HG03439 (cell line): Measurements from ENCODE around the gene C1QTNF3.
"Not testable (repeated sequence)": the region's sequence is repeated elsewhere in the genome, so short reads cannot be mapped to it uniquely, and the experiment has no call there.

ENCODE experiments used
- ATAC-seq: cut with Tn5 transposase; IDR thresholded peaks from one replicate; pipeline ENCODE4 v1.9.1; 2021; ENCODE audit warnings: mild to moderate bottlenecking, moderate library complexity; ENCODE audit not compliant: unreplicated experiment

Gene C1QTNF3

DNA sequence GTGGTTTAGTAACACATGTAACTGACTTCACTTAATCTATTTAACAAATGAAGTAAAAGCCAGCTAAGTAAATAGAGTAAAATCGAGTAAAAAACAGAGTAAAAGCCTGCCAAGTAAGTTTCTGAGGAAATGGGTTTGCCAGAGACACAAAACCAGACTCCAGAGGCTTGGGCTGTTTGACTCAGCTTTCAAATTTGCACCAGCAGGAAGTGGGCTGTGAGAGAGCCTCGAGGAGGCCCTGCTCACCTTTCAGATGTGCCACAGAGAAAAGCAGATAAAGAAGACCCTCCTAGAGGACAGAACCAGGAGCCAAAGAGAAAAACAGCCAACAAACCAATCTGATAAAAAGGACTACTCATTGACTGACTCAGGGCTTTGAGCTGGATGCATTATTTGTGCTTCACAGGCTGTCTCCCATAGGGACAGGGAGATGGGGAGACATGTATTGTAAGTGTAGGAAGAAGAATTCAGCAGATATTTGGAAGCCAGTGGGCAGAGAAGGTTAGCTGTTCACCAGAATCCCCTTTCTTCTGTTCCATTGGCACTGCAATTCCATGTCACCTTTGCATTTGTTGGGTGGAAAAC lies 20.8 kb downstream of the C1QTNF3 start:
- ATAC-seq: no peak

DNA sequence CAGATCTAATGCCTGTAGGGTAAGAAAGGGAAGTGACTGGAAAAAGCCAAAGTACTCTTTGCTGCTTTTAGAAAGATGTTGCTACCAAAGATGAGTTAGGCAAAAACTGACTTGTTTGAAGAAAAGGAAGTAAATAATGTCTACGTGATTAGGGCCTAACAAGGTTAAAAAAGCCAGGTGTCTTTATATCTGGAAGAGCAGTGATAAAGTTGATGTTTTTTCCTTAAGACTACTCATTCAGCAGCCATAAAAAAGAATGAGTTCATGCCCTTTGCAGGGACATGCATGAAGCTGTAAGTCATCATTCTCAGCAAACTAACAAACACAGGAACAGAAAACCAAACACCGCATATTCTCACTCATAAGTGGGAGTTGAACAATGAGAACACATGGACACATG lies 21.7 kb downstream of the C1QTNF3 start:
- no peak for ATAC-seq

DNA sequence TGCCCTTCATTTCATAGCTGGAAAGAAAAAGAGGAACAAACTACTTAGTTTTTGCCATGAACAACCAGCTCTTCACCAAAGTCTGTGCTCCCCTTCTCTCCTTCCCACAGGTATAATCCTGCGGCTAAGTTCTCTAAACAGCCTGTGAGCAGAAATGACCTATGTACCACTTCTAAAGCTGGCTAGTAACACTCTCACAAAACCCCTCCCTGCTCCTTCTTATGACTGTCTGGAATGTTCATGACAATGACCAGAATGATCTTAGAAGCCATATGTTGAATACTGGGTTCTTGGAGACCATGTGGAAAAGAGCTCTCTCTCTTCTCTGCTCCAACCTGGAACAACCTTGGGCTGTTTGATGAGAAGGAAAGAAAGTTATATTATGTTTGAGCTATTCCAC lies 22.3 kb downstream of the C1QTNF3 start:
- no peak for ATAC-seq

DNA sequence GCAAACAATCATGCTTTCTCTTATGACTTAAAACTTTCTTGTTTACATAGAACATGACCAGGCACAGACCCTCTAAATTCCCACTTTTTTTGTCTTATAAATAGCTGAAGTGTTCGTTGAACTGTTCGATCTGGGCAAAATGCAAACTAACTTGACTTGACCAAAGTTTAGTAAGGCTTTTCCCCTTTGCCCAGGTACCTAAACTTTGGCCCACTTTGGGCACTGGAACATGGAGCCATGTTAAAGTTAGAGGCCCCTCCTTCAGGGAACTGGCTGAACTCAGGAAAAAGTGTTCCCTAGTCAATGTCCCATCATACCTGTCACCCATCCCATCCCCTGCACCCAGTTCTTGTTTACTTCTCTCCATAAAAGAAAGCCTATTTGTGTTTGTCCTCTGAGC lies 25.8 kb downstream of the C1QTNF3 start:
- no peak for ATAC-seq

DNA sequence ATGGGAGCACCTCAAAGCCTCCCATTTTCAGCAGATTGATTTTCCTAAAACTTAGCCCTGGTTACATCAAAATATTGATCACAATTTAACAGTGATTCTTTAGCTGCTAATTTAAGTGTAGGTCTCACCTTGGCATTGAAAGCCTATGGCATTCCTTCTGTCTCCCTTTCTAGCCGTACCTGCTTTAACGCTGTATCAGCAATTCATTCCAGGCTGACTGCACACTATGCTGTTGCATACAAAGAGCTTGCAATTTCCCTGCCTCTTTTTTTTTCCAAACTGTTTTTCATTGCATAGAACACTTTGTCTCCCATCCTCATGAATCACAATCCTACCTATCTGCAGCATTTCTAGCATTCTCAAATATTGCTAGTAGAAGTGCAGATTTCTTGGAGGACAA lies 26.3 kb downstream of the C1QTNF3 start:
- ATAC-seq: no peak

DNA sequence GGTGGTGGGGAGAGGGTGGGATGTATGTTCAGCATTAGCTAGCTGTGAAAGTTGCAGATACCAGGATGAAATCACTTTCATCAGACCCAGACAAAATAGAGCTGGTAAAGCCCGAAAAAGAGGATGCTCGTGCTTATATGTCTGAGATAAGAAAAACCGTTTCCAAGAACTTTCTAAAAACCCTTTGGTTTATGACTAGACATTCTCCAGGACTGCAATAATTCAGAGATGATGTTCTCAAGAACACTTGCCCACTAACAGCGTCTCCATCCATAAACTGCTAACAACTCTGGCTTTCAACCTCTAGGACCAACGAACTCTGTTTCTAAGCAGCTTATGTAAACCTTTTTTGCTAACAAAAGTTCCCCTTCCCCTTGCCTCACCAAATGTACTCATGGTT lies 26.8 kb downstream of the C1QTNF3 start:
- no peak for ATAC-seq

DNA sequence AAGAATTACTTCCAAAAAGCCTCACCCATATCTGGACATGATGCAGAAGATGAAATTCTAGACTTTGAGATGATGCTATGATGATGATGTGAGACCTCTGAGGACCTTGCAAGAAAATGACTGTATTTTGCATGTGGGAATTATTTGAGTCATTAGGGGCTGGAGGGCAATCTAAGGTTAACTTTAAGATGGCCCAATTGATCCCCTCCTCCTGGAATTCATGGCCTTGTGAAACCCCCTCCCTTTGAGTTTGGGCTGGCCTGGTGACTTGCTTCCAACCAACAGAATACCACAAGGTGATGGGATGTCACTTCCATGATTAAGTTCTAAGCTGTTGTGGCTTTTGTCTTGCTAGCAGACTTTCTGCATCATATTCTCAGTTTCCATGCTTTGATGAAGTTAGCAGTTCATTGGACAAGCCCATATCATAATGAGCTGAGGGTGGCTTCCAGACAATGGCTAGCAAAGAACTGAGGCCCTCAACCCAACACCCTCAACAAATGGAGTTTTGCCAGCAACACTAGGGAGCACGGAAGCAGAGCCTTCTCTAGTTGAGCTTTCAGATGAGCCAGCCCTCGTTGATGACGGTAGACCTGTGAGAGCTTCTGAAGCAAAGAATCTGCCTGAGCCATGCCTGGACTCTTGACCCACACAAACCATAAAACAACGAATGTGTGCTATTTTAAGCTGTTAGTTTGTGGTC lies 27.7 kb downstream of the C1QTNF3 start:
- ATAC-seq: no peak

DNA sequence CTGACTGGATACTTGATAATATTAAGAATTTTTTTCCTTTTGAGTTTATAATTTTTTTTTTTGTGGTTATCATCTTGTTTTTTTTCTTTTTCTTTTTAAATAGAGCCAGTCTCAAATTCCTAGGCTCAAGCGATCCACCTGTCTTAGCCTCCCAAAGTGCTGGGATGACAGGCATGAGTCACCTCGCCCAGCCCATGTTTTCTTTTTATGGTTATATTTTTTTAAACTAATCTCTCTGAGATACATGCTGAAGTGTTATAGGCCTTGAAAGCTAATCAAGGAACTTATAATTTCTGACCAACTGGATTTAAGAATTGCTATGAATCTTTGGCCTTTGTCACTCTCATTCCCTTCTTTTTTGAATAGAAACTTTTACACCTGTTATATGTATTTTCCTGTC lies 28.4 kb downstream of the C1QTNF3 start:
- no peak for ATAC-seq

DNA sequence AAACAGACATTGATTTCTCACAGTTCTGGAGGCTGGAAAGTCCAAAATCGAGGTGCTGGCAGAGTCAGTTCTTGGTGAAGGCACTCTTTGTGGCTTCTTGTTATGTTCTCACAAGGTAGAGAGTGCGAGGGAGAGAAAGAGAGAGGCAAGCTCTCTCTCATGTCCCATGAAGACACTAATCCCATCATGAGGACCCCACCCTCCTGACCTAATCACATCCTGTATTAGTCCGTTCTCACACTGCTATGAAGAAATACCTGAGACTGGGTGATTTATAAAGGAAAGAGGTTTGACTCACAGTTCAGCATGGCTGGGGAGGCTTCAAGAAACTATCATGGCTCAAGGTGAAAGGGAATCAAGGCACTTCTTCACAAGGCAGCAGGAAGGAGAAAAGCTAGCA lies 29.5 kb downstream of the C1QTNF3 start:
- no peak for ATAC-seq

DNA sequence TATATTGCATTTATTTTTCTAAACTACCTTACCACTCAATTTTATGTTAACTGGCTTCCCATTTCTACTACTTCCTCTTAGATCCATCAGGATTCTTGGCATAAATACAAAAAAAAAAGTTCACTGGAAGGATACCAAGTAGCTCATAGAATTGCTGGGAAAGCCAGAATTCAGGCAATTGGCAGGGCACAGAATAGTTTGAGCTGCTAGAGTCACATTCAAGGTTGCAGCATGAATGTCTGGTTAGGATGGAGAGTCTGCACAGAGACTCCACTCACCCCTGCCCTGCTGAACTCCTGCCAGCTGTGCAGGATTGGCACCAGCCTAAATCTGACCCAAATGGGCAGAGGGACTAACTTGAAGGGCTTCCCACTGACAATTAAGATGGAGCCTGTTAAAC lies 30.2 kb downstream of the C1QTNF3 start:
- no peak for ATAC-seq

DNA sequence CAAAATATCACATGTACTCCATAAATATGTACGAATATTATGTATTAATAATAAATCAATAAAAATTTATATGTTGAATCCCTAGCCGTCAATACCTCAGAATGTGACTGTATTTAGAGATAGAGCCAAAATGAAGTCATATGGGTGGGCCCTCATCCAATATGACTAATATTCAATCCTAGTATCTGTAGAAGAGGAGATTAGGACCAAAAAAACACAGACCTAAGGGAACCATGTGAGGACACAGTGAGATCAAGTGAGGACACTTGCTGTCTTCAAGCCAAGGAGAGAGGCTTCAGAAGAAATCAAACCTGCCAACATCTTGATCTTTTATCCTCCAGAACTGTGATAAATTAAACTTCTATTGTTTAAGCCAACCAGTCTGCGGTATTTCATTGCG lies 31.5 kb downstream of the C1QTNF3 start:
- ATAC-seq: no peak

DNA sequence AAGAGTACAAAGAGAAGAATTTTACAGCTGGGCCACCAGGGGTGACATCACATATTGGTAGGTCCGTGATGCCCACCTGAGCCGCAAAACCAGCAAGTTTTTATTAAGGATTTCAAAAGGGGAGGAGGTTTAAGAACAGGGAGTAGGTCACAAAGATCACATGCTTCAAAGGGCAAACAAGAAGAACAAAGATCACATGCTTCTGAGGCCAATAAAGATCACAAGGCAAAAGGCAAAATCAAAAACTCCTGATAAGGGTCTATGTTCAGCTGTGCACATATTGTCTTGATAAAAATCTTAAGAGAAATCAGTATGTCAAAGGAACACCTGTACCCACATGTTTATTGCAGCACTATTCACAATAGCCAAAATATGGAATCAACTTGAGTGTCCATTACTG lies 32.9 kb downstream of the C1QTNF3 start:
- ATAC-seq: not testable (repeated sequence)

DNA sequence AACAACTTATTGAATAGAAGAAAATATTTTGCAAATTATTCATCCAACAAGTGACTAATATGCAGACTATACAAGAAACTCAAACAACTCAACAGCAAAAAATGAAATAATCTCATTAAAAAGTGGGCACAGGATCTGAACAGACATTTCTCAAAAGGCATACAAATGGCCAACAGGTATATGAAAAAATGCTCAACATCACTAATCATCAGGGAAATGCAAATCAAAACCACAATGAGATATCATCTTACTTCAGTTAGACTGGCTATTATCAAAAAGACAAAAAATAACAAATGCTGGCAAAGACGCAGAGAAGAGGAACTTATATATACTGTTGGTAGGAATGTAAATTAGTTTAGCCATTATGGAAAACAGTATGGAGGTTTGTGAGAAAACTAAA lies 33.4 kb downstream of the C1QTNF3 start:
- no peak for ATAC-seq

DNA sequence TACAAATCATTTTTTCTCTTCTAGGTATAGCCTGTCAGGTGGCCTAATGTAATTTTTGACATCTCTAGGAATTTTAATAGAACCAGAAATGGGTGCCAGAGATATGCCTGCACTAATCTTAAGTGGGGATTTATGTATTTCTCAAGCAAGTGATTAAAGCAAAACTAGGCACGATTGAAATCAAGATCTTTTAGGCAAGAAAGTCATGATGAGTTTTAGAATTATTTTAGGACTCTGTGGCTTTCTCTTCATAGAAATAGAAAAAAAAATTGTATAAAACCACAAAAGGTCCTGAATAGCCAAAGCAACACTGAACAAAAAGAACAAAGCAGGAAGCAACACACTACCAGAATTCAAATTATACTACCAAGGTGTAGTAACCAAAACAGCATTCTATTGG lies 34.2 kb downstream of the C1QTNF3 start:
- no peak for ATAC-seq

DNA sequence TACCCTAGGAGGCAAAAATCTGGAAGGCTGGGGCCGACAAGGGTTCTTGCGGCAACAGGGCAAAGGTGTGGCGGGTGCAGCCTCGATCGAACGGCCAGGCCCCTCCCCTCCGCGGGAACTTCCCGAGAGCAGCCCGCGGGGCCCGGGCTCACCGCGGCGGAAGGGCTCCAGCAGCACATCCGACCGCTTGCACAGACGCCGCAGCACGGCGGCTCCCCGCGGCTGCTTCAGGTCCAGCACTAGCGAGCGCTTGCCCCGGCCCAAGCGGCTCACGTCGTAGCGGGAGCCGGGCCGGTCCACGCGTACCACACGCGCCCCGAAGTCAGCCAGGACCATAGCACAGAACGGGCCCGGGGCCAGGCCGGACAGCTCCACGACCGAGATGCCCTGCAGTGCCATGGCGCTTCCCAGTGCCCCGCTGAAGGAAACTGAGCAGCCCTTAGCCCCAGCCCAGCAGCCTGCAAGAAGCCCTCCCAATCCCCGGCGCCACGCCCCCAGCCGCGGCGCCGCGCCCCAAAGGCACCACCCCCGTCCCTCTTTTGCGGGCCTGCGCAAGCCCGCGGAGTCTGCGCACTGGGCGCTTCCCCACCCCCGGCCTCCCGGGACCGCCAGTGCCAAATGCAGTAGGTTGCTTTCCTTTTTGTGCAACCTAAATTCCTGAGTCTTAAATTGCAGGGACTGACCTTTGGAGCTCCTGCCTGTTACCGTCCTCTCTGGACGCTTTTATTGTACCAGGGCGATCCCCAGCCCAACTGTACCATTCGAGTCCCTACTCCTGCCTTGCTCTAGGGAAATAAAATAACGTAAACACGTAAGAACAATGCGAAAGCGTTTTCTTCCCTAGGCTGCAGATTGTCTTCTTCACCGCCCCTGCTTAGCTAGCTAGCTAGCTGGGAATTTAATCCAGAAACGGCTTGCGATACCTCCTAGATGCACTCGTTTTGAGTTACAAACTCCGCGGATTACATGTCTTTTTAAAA lies 35.1 kb downstream of the C1QTNF3 start, which contains the start of gene AMACR:
TSS of gene AMACR (minus strand) at position 430 of the 980 bp plus-strand sequence. CDS start at position 399, 31 bp downstream.
- ATAC-seq: peak; percentile 94

DNA sequence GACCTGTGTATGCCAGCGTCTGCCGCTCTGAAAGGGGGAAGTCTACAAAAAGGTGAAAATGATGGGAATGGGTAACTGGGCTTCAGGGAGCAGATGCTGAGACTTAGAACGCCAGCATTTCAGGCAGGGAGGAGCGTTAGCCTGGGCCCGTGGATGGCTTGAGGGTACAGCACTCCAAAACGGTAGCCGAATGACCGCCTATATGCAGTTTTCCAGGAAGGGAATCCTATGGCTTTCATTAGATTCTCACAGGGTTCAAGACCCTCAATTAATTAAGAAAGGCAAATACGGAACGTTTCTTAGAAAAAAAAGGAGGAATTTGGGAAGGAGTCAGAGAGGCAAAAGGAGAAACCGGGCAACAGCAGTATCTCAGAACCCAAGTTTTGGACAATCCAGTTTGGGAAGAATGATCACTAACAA lies 35.8 kb downstream of the C1QTNF3 start:
- ATAC-seq: no peak

DNA sequence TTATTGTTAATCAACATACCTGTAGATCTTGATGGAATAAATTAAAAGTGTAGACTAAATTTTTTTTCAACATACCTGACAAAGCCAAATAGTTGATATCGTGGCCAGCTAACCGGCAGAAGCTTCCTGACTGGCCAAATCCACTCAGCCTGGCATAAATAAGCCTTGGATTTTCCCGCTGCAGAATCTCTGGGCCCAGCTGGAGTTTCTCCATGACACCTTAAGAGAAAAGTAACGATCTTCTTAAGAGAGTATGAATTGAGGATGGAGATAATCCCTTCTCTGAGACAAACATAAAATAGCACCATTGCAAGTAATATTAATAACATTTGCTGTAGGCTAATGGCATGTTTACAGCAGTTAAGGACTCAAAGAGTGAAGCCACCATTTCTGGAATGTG lies 37.3 kb downstream of the C1QTNF3 start:
- ATAC-seq: no peak

DNA sequence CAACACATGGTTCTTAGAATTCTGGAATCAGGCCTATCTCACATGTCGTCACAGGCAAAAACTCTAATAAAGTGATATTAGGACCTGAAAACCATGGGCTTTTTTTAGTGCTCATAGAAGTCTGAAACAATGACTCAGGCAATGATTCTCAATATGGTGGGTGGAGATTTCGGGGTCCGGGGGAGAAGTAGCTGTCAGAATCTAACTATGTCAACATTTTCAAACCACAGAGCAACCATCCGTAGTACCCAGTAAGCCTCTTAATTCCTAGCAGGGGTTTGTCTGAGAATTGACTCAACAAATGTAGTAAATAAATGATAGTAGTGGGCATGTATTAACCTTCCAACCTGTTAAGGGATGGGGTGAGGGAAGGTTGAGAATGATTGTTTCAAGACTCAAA lies 37.8 kb downstream of the C1QTNF3 start:
- ATAC-seq: no peak

DNA sequence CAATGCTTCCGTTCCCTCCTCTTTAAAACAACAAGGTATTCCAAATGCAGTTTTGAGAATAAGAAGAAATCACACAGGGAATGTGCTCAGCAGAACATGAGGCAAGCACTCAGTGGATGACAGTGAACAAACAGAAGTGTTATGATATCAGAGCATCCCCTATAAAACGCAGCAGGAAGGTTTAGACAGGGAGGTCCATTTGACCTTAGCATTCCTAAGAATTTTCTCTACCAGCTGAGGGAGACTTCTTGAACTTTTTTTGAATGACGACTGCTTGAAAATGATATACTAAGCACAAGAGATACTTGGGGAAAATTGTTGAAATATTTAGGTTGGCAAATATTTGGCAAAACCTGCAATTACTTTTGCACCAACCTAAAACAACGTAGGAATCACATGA lies 39.1 kb downstream of the C1QTNF3 start:
- ATAC-seq: no peak

DNA sequence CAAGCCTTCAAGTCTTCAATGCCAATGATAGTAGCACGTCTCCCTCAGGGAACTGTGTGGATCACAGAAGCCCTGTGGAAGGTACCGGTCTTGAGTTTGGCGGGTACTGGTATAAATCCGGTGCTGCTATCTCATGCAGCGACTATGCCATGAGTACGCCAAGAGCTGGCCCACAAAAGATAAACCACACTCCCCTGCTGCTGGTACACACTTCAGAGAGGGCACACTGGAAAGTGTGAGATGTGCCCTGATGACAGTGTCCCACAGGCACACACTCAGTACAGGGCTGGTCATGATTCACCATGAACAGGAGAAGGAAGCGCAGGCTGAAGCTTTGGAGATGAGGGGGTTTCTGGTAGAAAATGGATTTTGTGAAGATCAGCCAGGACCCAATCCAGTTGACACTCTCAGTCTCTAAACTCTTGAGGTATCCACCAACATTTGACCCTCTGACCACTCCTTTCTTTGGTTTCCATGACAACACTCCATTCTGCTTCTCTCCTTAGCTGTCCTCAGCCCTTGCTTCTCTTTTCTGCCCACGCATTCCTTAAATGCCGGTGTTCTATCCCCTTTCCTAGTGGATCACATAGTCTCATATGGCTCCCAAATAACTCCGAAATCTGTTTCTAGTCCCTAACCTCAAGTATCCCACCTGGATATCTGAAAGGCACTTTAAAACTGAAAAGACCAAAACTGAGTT lies 40.2 kb downstream of the C1QTNF3 start:
- no peak for ATAC-seq

DNA sequence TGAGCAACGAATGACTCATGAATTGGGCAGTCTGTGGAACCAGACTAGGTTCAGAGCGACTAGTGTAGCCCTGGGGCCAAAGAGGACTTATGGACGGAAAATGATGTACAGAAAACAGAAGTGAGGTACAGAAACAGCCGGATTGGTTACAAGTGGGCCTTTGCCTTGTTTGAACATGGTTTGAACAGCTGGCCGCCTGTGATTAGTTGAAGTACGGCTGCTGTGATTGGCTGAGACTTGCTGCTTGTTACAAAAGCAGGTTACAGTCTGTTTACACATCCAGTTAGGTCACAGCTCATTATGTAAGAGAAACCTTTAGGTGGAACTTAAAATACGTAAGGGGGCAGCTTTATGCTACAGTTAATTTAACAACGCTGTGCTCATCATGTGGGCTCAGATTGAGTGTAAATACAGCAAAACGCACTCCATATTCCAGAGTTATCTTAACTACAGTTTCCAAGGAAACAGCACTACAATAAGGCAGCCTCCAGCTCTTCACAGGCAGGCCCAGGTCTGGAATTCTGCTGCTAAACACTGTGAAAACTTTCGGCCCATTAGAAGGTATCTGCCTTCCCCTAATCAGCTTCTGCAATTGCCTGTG lies 41.7 kb downstream of the C1QTNF3 start:
- ATAC-seq: no peak
